ENCODE measurements around the gene SLC5A12. TPM values are rescaled to one million over a fixed set of nuclear protein-coding genes. Genes with fewer than 3 reads are reported as not detected.

SLC5A12 gene
- total RNA-seq, 1 donor, result 0.36 TPM

DNA sequence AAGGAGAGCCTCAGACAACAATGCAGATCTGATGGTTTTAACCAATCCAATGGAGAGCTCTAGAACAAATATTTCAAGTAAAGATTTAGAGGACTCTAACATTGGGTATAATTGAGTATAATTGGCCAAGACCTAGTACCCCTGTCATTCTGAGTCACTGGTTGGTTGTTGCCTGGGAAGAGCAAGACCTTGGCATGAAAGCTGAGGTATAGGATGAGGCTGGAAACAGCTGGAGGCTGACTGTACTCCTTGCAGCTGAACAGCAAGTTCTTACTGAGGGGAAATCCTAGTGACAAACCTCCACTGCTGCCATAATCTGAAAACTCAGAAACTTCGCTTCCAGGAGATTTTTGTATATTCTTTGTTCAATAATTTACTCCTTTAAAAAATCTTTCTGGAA is 95.5 kb downstream of the SLC5A12 start:
- Histone ChIP-seq H3K27me3 (ENCODE audit: insufficient read depth, low read length) (no peaks in the 10 kb centered on the region), H3K4me2 (ENCODE audit: insufficient read depth, low read length) (no peak overlapping the region), H3K79me2 (ENCODE audit: insufficient read depth, low read length) (no peaks in the 10 kb centered on the region), H3K4me1 (ENCODE audit: insufficient read depth, low read length) (peaks cover under 1% of the 10 kb centered on the region), H2AFZ (ENCODE audit: low read length) (no peak overlapping the region), H3K36me3 (ENCODE audit: insufficient read depth, low read length) (no peaks in the 10 kb centered on the region), H3K27ac (ENCODE audit: low read depth, low read length) (no peak overlapping the region), H4K20me1 (ENCODE audit: insufficient read depth, low read length) (no peaks in the 10 kb centered on the region), H3K9me3 (ENCODE audit: low read depth, low read length) (no peaks in the 10 kb centered on the region), H3K4me3 (ENCODE audit: insufficient read depth, low read length) (no peak overlapping the region)
- TF ChIP-seq, protein P1, sequence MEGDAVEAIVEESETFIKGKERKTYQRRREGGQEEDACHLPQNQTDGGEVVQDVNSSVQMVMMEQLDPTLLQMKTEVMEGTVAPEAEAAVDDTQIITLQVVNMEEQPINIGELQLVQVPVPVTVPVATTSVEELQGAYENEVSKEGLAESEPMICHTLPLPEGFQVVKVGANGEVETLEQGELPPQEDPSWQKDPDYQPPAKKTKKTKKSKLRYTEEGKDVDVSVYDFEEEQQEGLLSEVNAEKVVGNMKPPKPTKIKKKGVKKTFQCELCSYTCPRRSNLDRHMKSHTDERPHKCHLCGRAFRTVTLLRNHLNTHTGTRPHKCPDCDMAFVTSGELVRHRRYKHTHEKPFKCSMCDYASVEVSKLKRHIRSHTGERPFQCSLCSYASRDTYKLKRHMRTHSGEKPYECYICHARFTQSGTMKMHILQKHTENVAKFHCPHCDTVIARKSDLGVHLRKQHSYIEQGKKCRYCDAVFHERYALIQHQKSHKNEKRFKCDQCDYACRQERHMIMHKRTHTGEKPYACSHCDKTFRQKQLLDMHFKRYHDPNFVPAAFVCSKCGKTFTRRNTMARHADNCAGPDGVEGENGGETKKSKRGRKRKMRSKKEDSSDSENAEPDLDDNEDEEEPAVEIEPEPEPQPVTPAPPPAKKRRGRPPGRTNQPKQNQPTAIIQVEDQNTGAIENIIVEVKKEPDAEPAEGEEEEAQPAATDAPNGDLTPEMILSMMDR (IDR thresholded peaks at IDR 0.05; ENCODE audit: extremely low read depth, low read depth, low read length), result no peak
- peak; percentile 9 for DNase-seq (ENCODE audit: insufficient read length, low spot score, missing footprints)

DNA sequence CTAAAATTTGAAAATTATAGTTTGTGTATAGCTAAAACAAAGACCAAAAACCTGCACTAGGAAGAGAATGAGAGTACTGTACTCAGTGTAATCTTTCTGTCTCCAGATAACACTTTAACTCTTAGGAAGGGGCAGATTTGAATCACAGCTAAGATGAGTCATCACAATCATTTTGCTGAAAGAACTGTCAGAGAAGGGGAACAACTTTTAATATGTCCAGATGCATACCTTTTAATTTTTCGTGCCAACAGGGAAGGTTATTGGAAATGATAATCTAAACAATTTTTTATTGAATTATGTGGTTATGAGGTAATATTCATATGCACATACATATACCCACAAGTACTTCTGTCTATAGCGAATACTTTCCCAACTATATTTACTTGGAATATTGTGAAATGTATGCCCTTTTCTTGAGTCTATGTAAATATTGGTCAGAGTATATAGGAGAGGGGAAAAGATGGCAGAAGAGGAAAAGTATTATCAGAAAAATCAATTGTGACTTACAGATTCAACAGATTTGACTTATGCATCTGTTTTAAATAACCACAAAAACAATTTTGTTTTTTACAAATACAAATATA is 98.7 kb downstream of the SLC5A12 start:
- Histone ChIP-seq H4K20me1 (ENCODE audit: insufficient read depth, low read length) (no peaks in the 10 kb centered on the region), H3K4me2 (ENCODE audit: insufficient read depth, low read length) (no peak overlapping the region), H3K27ac (ENCODE audit: low read depth, low read length) (no peak overlapping the region), H3K4me1 (ENCODE audit: insufficient read depth, low read length) (peaks cover 6% of the 10 kb centered on the region), H3K4me3 (ENCODE audit: insufficient read depth, low read length) (no peak overlapping the region), H3K36me3 (ENCODE audit: insufficient read depth, low read length) (no peaks in the 10 kb centered on the region), H3K27me3 (ENCODE audit: insufficient read depth, low read length) (no peaks in the 10 kb centered on the region), H3K79me2 (ENCODE audit: insufficient read depth, low read length) (no peaks in the 10 kb centered on the region), H3K9me3 (ENCODE audit: low read depth, low read length) (no peaks in the 10 kb centered on the region), H2AFZ (ENCODE audit: low read length) (no peak overlapping the region)
- peak; percentile 46 for DNase-seq (ENCODE audit: insufficient read length, low spot score, missing footprints)
- TF ChIP-seq, protein P1 (IDR thresholded peaks at IDR 0.05; ENCODE audit: extremely low read depth, low read depth, low read length), result no peak

DNA sequence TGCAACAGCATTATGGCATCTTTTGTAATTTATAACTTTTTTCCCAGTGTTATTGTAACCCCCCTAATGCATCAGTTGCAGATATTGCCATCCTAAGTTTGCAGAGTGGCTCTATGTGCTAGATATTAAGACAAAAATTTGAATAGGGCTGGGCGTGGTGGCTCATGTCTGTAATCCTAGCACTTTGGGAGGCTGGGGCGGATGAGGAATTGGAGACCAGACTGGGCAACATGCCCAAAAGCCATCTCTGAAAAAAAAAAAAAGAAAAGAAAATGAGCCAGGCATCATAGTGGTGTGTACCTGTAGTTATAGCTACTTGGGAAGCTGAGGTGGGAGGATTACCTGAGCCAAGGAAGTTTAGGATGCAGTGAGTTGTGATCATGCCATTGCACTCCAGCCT is 99.7 kb downstream of the SLC5A12 start:
- H3K4me2 ChIP-seq (ENCODE audit: insufficient read depth, low read length), result no peak overlapping the region
- TF ChIP-seq, protein P1 (IDR thresholded peaks at IDR 0.05; ENCODE audit: extremely low read depth, low read depth, low read length), result no peak
- no peak overlapping the region for H3K4me3 ChIP-seq (ENCODE audit: insufficient read depth, low read length)
- no peaks in the 10 kb centered on the region for H4K20me1 ChIP-seq (ENCODE audit: insufficient read depth, low read length)
- no peak overlapping the region for H2AFZ ChIP-seq (ENCODE audit: low read length)
- no peaks in the 10 kb centered on the region for H3K36me3 ChIP-seq (ENCODE audit: insufficient read depth, low read length)
- no peaks in the 10 kb centered on the region for H3K27me3 ChIP-seq (ENCODE audit: insufficient read depth, low read length)
- H3K79me2 ChIP-seq (ENCODE audit: insufficient read depth, low read length), result no peaks in the 10 kb centered on the region
- peaks cover 6% of the 10 kb centered on the region for H3K4me1 ChIP-seq (ENCODE audit: insufficient read depth, low read length)
- DNase-seq (ENCODE audit: insufficient read length, low spot score, missing footprints), result no peak
- H3K27ac ChIP-seq (ENCODE audit: low read depth, low read length), result no peak overlapping the region
- H3K9me3 ChIP-seq (ENCODE audit: low read depth, low read length), result no peaks in the 10 kb centered on the region

DNA sequence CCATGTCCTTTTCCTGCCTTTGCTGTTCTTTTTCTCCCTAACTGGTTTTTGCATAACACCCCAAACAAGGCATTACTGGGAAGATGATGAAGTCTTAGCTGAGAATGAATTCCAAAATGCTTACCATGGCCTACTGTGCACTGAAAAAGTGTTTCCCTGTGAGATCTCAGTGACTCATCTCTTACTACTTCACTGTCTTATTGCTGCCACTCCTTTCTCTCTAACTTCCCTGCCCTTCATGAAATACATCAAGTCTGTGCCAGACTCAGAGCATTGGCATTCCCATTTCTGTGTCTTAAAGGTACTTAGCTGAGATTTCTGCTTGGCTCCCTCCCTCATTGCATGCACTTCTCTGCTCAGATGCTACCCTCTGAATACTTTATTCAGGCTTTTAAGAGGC is 100.7 kb downstream of the SLC5A12 start:
- no peak overlapping the region for H3K27ac ChIP-seq (ENCODE audit: low read depth, low read length)
- no peak overlapping the region for H3K4me3 ChIP-seq (ENCODE audit: insufficient read depth, low read length)
- H3K4me2 ChIP-seq (ENCODE audit: insufficient read depth, low read length), result no peak overlapping the region
- H3K9me3 ChIP-seq (ENCODE audit: low read depth, low read length), result no peaks in the 10 kb centered on the region
- no peak overlapping the region for H2AFZ ChIP-seq (ENCODE audit: low read length)
- H4K20me1 ChIP-seq (ENCODE audit: insufficient read depth, low read length), result no peaks in the 10 kb centered on the region
- DNase-seq (ENCODE audit: insufficient read length, low spot score, missing footprints), result peak; percentile 80
- H3K36me3 ChIP-seq (ENCODE audit: insufficient read depth, low read length), result no peaks in the 10 kb centered on the region
- TF ChIP-seq, protein P1 (IDR thresholded peaks at IDR 0.05; ENCODE audit: extremely low read depth, low read depth, low read length), result no peak
- peaks cover 6% of the 10 kb centered on the region for H3K4me1 ChIP-seq (ENCODE audit: insufficient read depth, low read length)
- H3K79me2 ChIP-seq (ENCODE audit: insufficient read depth, low read length), result no peaks in the 10 kb centered on the region
- no peaks in the 10 kb centered on the region for H3K27me3 ChIP-seq (ENCODE audit: insufficient read depth, low read length)
